ENCODE data around the gene POLL.
A peak's percentile ranks its signal among the peaks of the same experiment; 100 is the strongest.

The POLL gene

GRCh38 chr10:101612872-101613271, 24.8 kb upstream of the POLL start:
- Histone ChIP-seq H3K79me1 (replicated peaks; ENCODE audit: low read length, poor library complexity, severe bottlenecking) (peaks cover 10% of the 10 kb centered on the region), H3K14ac (ENCODE audit: low read length in 2 of 2) (no peak overlapping the region), H2BK5ac (ENCODE audit: low read depth, low read length, poor library complexity, severe bottlenecking) (no peak overlapping the region), H3K9ac (ENCODE audit: low read length) (no peak overlapping the region), H2BK15ac (ENCODE audit: low read depth, poor library complexity, severe bottlenecking) (no peak overlapping the region), H2AK5ac (ENCODE audit: low read length, severe bottlenecking) (no peak overlapping the region), H2BK12ac (ENCODE audit: low read length in 2 of 2) (no peak overlapping the region), H3K9me3 (ENCODE audit: control insufficient read depth, low read length) (no peaks in the 10 kb centered on the region), H3K4ac (ENCODE audit: low read depth in 1 of 2, low read length in 2 of 2) (no peak overlapping the region), H3K27me3 (ENCODE audit: control insufficient read depth in 1 of 2, insufficient read depth in 1 of 2, low read length in 2 of 2) (no peaks in the 10 kb centered on the region), H4K91ac (ENCODE audit: low read length) (no peak overlapping the region), H2AFZ (ENCODE audit: low read depth, low read length) (no peak overlapping the region), H3K36me3 (ENCODE audit: control insufficient read depth in 1 of 2, insufficient read depth in 2 of 2, low read depth in 1 of 2, low read length in 2 of 2) (peaks cover 58 to 63% of the 10 kb centered on the region in 2 experiments), H3K4me1 (ENCODE audit: control insufficient read depth, insufficient read depth, low read depth, low read length) (peaks cover 17% of the 10 kb centered on the region), H3K4me2 (ENCODE audit: low read length, poor library complexity, severe bottlenecking) (no peak overlapping the region), H2BK120ac (ENCODE audit: low read depth, low read length) (no peak overlapping the region), H3K27ac (ENCODE audit: low read length, poor library complexity, severe bottlenecking) (no peak overlapping the region), H4K8ac (ENCODE audit: low read length) (no peak overlapping the region), H3K18ac (ENCODE audit: low read depth in 1 of 2, low read length in 2 of 2) (no peak overlapping the region), H3K23ac (ENCODE audit: low read length in 2 of 2) (no peak overlapping the region), H3K4me3 (ENCODE audit: insufficient read depth in 1 of 2, low read depth in 1 of 2, low read length in 2 of 2) (no peak overlapping the region)
- DNase-seq: no peak
- 96% methylated on average over 6 of the region's 10 CpGs for WGBS

GRCh38 chr10:101612086-101612485, 24.0 kb upstream of the POLL start:
- no peak overlapping the region for H2AK5ac ChIP-seq (ENCODE audit: low read length, severe bottlenecking)
- no peak overlapping the region for H4K8ac ChIP-seq (ENCODE audit: low read length)
- H2AFZ ChIP-seq (ENCODE audit: low read depth, low read length): no peak overlapping the region
- H3K79me1 ChIP-seq (replicated peaks; ENCODE audit: low read length, poor library complexity, severe bottlenecking): peaks cover 10% of the 10 kb centered on the region
- H4K91ac ChIP-seq (ENCODE audit: low read length): no peak overlapping the region
- no peak overlapping the region for H2BK12ac ChIP-seq (ENCODE audit: low read length in 2 of 2)
- DNase-seq: no peak
- H2BK15ac ChIP-seq (ENCODE audit: low read depth, poor library complexity, severe bottlenecking): no peak overlapping the region
- no peak overlapping the region for H3K4me2 ChIP-seq (ENCODE audit: low read length, poor library complexity, severe bottlenecking)
- no peak overlapping the region for H3K4me3 ChIP-seq (ENCODE audit: insufficient read depth in 1 of 2, low read depth in 1 of 2, low read length in 2 of 2)
- no peak overlapping the region for H2BK120ac ChIP-seq (ENCODE audit: low read depth, low read length)
- WGBS: 94% methylated on average over 6 of the region's 6 CpGs
- peaks cover 58 to 63% of the 10 kb centered on the region in 2 experiments for H3K36me3 ChIP-seq (ENCODE audit: control insufficient read depth in 1 of 2, insufficient read depth in 2 of 2, low read depth in 1 of 2, low read length in 2 of 2)
- no peak overlapping the region for H3K14ac ChIP-seq (ENCODE audit: low read length in 2 of 2)
- no peak overlapping the region for H3K9ac ChIP-seq (ENCODE audit: low read length)
- no peak overlapping the region for H3K27ac ChIP-seq (ENCODE audit: low read length, poor library complexity, severe bottlenecking)
- H3K9me3 ChIP-seq (ENCODE audit: control insufficient read depth, low read length): no peaks in the 10 kb centered on the region
- no peak overlapping the region for H3K4ac ChIP-seq (ENCODE audit: low read depth in 1 of 2, low read length in 2 of 2)
- no peak overlapping the region for H3K23ac ChIP-seq (ENCODE audit: low read length in 2 of 2)
- H2BK5ac ChIP-seq (ENCODE audit: low read depth, low read length, poor library complexity, severe bottlenecking): no peak overlapping the region
- H3K18ac ChIP-seq (ENCODE audit: low read depth in 1 of 2, low read length in 2 of 2): no peak overlapping the region
- peaks cover 17% of the 10 kb centered on the region for H3K4me1 ChIP-seq (ENCODE audit: control insufficient read depth, insufficient read depth, low read depth, low read length)
- no peaks in the 10 kb centered on the region for H3K27me3 ChIP-seq (ENCODE audit: control insufficient read depth in 1 of 2, insufficient read depth in 1 of 2, low read length in 2 of 2)

GRCh38 chr10:101611096-101611905, 23.2 kb upstream of the POLL start:
- no peak overlapping the region for H3K14ac ChIP-seq (ENCODE audit: low read length in 2 of 2)
- H2AFZ ChIP-seq (ENCODE audit: low read depth, low read length): no peak overlapping the region
- H3K79me1 ChIP-seq (replicated peaks; ENCODE audit: low read length, poor library complexity, severe bottlenecking): peaks cover 12% of the 10 kb centered on the region
- 87% methylated on average over 15 of the region's 16 CpGs for WGBS
- no peak overlapping the region for H2BK15ac ChIP-seq (ENCODE audit: low read depth, poor library complexity, severe bottlenecking)
- no peaks in the 10 kb centered on the region for H3K27me3 ChIP-seq (ENCODE audit: control insufficient read depth in 1 of 2, insufficient read depth in 1 of 2, low read length in 2 of 2)
- no peak overlapping the region for H4K91ac ChIP-seq (ENCODE audit: low read length)
- no peak overlapping the region for H3K9ac ChIP-seq (ENCODE audit: low read length)
- H3K4ac ChIP-seq (ENCODE audit: low read depth in 1 of 2, low read length in 2 of 2): no peak overlapping the region
- H3K18ac ChIP-seq (ENCODE audit: low read depth in 1 of 2, low read length in 2 of 2): no peak overlapping the region
- H2AK5ac ChIP-seq (ENCODE audit: low read length, severe bottlenecking): no peak overlapping the region
- no peak overlapping the region for H3K4me3 ChIP-seq (ENCODE audit: insufficient read depth in 1 of 2, low read depth in 1 of 2, low read length in 2 of 2)
- no peak overlapping the region for H3K4me2 ChIP-seq (ENCODE audit: low read length, poor library complexity, severe bottlenecking)
- peaks cover 17% of the 10 kb centered on the region for H3K4me1 ChIP-seq (ENCODE audit: control insufficient read depth, insufficient read depth, low read depth, low read length)
- H3K9me3 ChIP-seq (ENCODE audit: control insufficient read depth, low read length): no peaks in the 10 kb centered on the region
- H2BK12ac ChIP-seq (ENCODE audit: low read length in 2 of 2): no peak overlapping the region
- DNase-seq: peak; percentile 27
- H4K8ac ChIP-seq (ENCODE audit: low read length): no peak overlapping the region
- no peak overlapping the region for H2BK120ac ChIP-seq (ENCODE audit: low read depth, low read length)
- H3K23ac ChIP-seq (ENCODE audit: low read length in 2 of 2): no peak overlapping the region
- H2BK5ac ChIP-seq (ENCODE audit: low read depth, low read length, poor library complexity, severe bottlenecking): no peak overlapping the region
- H3K27ac ChIP-seq (ENCODE audit: low read length, poor library complexity, severe bottlenecking): no peak overlapping the region
- H3K36me3 ChIP-seq (ENCODE audit: control insufficient read depth in 1 of 2, insufficient read depth in 2 of 2, low read depth in 1 of 2, low read length in 2 of 2): peaks cover 62 to 63% of the 10 kb centered on the region in 2 experiments

- H3K23ac ChIP-seq (ENCODE audit: low read length in 2 of 2): no peak overlapping the region
- WGBS: 25% methylated on average over 3 of the region's 4 CpGs
- no peak overlapping the region for H2AK5ac ChIP-seq (ENCODE audit: low read length, severe bottlenecking)
These were observed 21.4 kb upstream of the POLL start for GRCh38 chr10:101609481-101609880.

More at GRCh38 chr10:101609481-101609880, 21.4 kb upstream of the POLL start:
- H3K4me3 ChIP-seq (ENCODE audit: insufficient read depth in 1 of 2, low read depth in 1 of 2, low read length in 2 of 2): no peak overlapping the region
- H2BK120ac ChIP-seq (ENCODE audit: low read depth, low read length): no peak overlapping the region
- H2BK15ac ChIP-seq (ENCODE audit: low read depth, poor library complexity, severe bottlenecking): no peak overlapping the region
- H3K27ac ChIP-seq (ENCODE audit: low read length, poor library complexity, severe bottlenecking): no peak overlapping the region
- H3K79me1 ChIP-seq (replicated peaks; ENCODE audit: low read length, poor library complexity, severe bottlenecking): peaks cover 11% of the 10 kb centered on the region
- peak; percentile 51 for DNase-seq
- no peak overlapping the region for H2AFZ ChIP-seq (ENCODE audit: low read depth, low read length)
- H3K18ac ChIP-seq (ENCODE audit: low read depth in 1 of 2, low read length in 2 of 2): no peak overlapping the region
- no peak overlapping the region for H3K14ac ChIP-seq (ENCODE audit: low read length in 2 of 2)
- no peak overlapping the region for H4K91ac ChIP-seq (ENCODE audit: low read length)
- H2BK12ac ChIP-seq (ENCODE audit: low read length in 2 of 2): no peak overlapping the region
- peaks cover 9% of the 10 kb centered on the region for H3K4me1 ChIP-seq (ENCODE audit: control insufficient read depth, insufficient read depth, low read depth, low read length)
- no peak overlapping the region for H3K4me2 ChIP-seq (ENCODE audit: low read length, poor library complexity, severe bottlenecking)
- H3K36me3 ChIP-seq (ENCODE audit: control insufficient read depth in 1 of 2, insufficient read depth in 2 of 2, low read depth in 1 of 2, low read length in 2 of 2): peaks cover 65 to 75% of the 10 kb centered on the region in 2 experiments
- H3K9ac ChIP-seq (ENCODE audit: low read length): no peak overlapping the region
- no peak overlapping the region for H3K4ac ChIP-seq (ENCODE audit: low read depth in 1 of 2, low read length in 2 of 2)
- no peaks in the 10 kb centered on the region for H3K27me3 ChIP-seq (ENCODE audit: control insufficient read depth in 1 of 2, insufficient read depth in 1 of 2, low read length in 2 of 2)
- H3K9me3 ChIP-seq (ENCODE audit: control insufficient read depth, low read length): no peaks in the 10 kb centered on the region
- H2BK5ac ChIP-seq (ENCODE audit: low read depth, low read length, poor library complexity, severe bottlenecking): no peak overlapping the region
- H4K8ac ChIP-seq (ENCODE audit: low read length): no peak overlapping the region

All from mesenchymal stem cell (in vitro differentiated cells and primary cell).